ENCODE results near the gene LPCAT1.

GRCh38 chr5:1483064-1483463, 40.7 kb downstream of the LPCAT1 start:
- no peak for TF ChIP-seq CTCF (IDR thresholded peaks at IDR 0.05)
- no peak for TF ChIP-seq POLR2A (IDR thresholded peaks at IDR 0.05)

Data from lower leg skin (tissue), 3 donors.